Measurements from ENCODE around the gene MGLL.

MGLL gene

GRCh38 chr3:127723011-127723567, 99.2 kb downstream of the MGLL start:
- no peak for DNase-seq (ENCODE audit: low read depth in 2 of 2)

- DNase-seq (ENCODE audit: low read depth in 2 of 2): no peak
Measured at GRCh38 chr3:127722091-127722784, 100.1 kb downstream of the MGLL start.

GRCh38 chr3:127720985-127721935, 101.1 kb downstream of the MGLL start:
- DNase-seq (ENCODE audit: low read depth in 2 of 2): no peak

GRCh38 chr3:127720161-127720823, 102.0 kb downstream of the MGLL start:
- DNase-seq (ENCODE audit: low read depth in 2 of 2): no peak

- DNase-seq (ENCODE audit: low read depth in 2 of 2): no peak
Measured at GRCh38 chr3:127719369-127719768, 102.9 kb downstream of the MGLL start.

- no peak for DNase-seq (ENCODE audit: low read depth in 2 of 2)
Measured at GRCh38 chr3:127718916-127719290, 103.4 kb downstream of the MGLL start.

GRCh38 chr3:127718245-127718915, 103.9 kb downstream of the MGLL start:
- DNase-seq (ENCODE audit: low read depth in 2 of 2): no peak

GRCh38 chr3:127717357-127718244, 104.7 kb downstream of the MGLL start:
- no peak for DNase-seq (ENCODE audit: low read depth in 2 of 2)

- no peak for DNase-seq (ENCODE audit: low read depth in 2 of 2)
Measured at GRCh38 chr3:127716384-127716783, 105.9 kb downstream of the MGLL start.

GRCh38 chr3:127715532-127715931, 106.8 kb downstream of the MGLL start:
- no peak for DNase-seq (ENCODE audit: low read depth in 2 of 2)

GRCh38 chr3:127714866-127715265, 107.4 kb downstream of the MGLL start:
- DNase-seq (ENCODE audit: low read depth in 2 of 2): no peak

GRCh38 chr3:127714125-127714571, 108.2 kb downstream of the MGLL start:
- no peak for DNase-seq (ENCODE audit: low read depth in 2 of 2)

- DNase-seq (ENCODE audit: low read depth in 2 of 2): no peak
Measured at GRCh38 chr3:127712881-127713771, 109.2 kb downstream of the MGLL start.

- DNase-seq (ENCODE audit: low read depth in 2 of 2): no peak
Measured at GRCh38 chr3:127712461-127712860, 109.9 kb downstream of the MGLL start.

- no peak for DNase-seq (ENCODE audit: low read depth in 2 of 2)
Measured at GRCh38 chr3:127711896-127712295, 110.4 kb downstream of the MGLL start.

GRCh38 chr3:127711021-127711695, 111.2 kb downstream of the MGLL start:
- no peak for DNase-seq (ENCODE audit: low read depth in 2 of 2)

GRCh38 chr3:127710155-127710941, 112.0 kb downstream of the MGLL start:
- DNase-seq (ENCODE audit: low read depth in 2 of 2): no peak

Data from stimulated activated CD4-positive, alpha-beta T cell treated with anti-CD3 and anti-CD28 coated beads, Interleukin-15, amount 100 ng/mL, for 48 hours (primary cell).